ENCODE data around the gene NME7.
"Not testable (repeated sequence)": the region's sequence is repeated elsewhere in the genome, so short reads cannot be mapped to it uniquely, and the experiment has no call there.

The NME7 gene

GRCh38 chr1:169133801-169134502 is 233.6 kb downstream of the NME7 start:
- no peaks in the 10 kb centered on the region for H3K4me1 ChIP-seq (ENCODE audit: control insufficient read depth, insufficient read depth, low read length)
- H3K27ac ChIP-seq (ENCODE audit: insufficient read depth, low read depth, low read length, poor library complexity, severe bottlenecking): no peak overlapping the region
- WGBS, 2 experiments: 86 to 100% methylated on average over 1 to 2 of the region's 2 CpGs

GRCh38 chr1:169133228-169133576 is 234.4 kb downstream of the NME7 start:
- Histone ChIP-seq H3K9me3 (ENCODE audit: control insufficient read depth, low read length) (no peaks in the 10 kb centered on the region), H3K4me1 (ENCODE audit: control insufficient read depth, insufficient read depth, low read length) (no peaks in the 10 kb centered on the region), H3K27me3 (ENCODE audit: control insufficient read depth, insufficient read depth, low read length, poor library complexity, severe bottlenecking) (no peaks in the 10 kb centered on the region), H3K4me3 (ENCODE audit: insufficient read depth, low read depth, low read length) (no peak overlapping the region), H3K27ac (ENCODE audit: insufficient read depth, low read depth, low read length, poor library complexity, severe bottlenecking) (no peak overlapping the region), H3K36me3 (ENCODE audit: control insufficient read depth, insufficient read depth, low read length) (peaks cover 4% of the 10 kb centered on the region)
- 91 to 93% methylated on average over 5 of the region's 5 CpGs for WGBS, 2 experiments

More at GRCh38 chr1:169133801-169134502, 233.6 kb downstream of the NME7 start:
- no peaks in the 10 kb centered on the region for H3K9me3 ChIP-seq (ENCODE audit: control insufficient read depth, low read length)
- H3K36me3 ChIP-seq (ENCODE audit: control insufficient read depth, insufficient read depth, low read length): peaks cover 4% of the 10 kb centered on the region
- H3K27me3 ChIP-seq (ENCODE audit: control insufficient read depth, insufficient read depth, low read length, poor library complexity, severe bottlenecking): no peaks in the 10 kb centered on the region
- H3K4me3 ChIP-seq (ENCODE audit: insufficient read depth, low read depth, low read length): no peak overlapping the region

GRCh38 chr1:169132512-169133227 is 234.9 kb downstream of the NME7 start:
- H3K9me3 ChIP-seq (ENCODE audit: control insufficient read depth, low read length): no peaks in the 10 kb centered on the region
- no peak overlapping the region for H3K27ac ChIP-seq (ENCODE audit: insufficient read depth, low read depth, low read length, poor library complexity, severe bottlenecking)
- H3K4me3 ChIP-seq (ENCODE audit: insufficient read depth, low read depth, low read length): no peak overlapping the region
- no peaks in the 10 kb centered on the region for H3K27me3 ChIP-seq (ENCODE audit: control insufficient read depth, insufficient read depth, low read length, poor library complexity, severe bottlenecking)
- peaks cover 4% of the 10 kb centered on the region for H3K36me3 ChIP-seq (ENCODE audit: control insufficient read depth, insufficient read depth, low read length)
- H3K4me1 ChIP-seq (ENCODE audit: control insufficient read depth, insufficient read depth, low read length): no peaks in the 10 kb centered on the region
- WGBS, 2 experiments: 94 to 96% methylated on average over 4 of the region's 4 CpGs

GRCh38 chr1:169130683-169131082 is 236.9 kb downstream of the NME7 start:
- Histone ChIP-seq H3K36me3 (ENCODE audit: control insufficient read depth, insufficient read depth, low read length) (peaks cover 12% of the 10 kb centered on the region), H3K4me3 (ENCODE audit: insufficient read depth, low read depth, low read length) (no peak overlapping the region), H3K4me1 (ENCODE audit: control insufficient read depth, insufficient read depth, low read length) (no peaks in the 10 kb centered on the region), H3K27me3 (ENCODE audit: control insufficient read depth, insufficient read depth, low read length, poor library complexity, severe bottlenecking) (no peaks in the 10 kb centered on the region), H3K27ac (ENCODE audit: insufficient read depth, low read depth, low read length, poor library complexity, severe bottlenecking) (no peak overlapping the region), H3K9me3 (ENCODE audit: control insufficient read depth, low read length) (no peaks in the 10 kb centered on the region)
- 94 to 96% methylated on average over 4 of the region's 4 CpGs for whole genome bisulfite sequencing, 2 experiments

GRCh38 chr1:169129109-169129784 is 238.3 kb downstream of the NME7 start:
- H3K9me3 ChIP-seq (ENCODE audit: control insufficient read depth, low read length): no peaks in the 10 kb centered on the region
- H3K27me3 ChIP-seq (ENCODE audit: control insufficient read depth, insufficient read depth, low read length, poor library complexity, severe bottlenecking): no peaks in the 10 kb centered on the region
- no peak overlapping the region for H3K4me3 ChIP-seq (ENCODE audit: insufficient read depth, low read depth, low read length)
- 87 to 93% methylated on average over 6 of the region's 6 CpGs for WGBS, 2 experiments
- H3K36me3 ChIP-seq (ENCODE audit: control insufficient read depth, insufficient read depth, low read length): peaks cover 19% of the 10 kb centered on the region
- no peak overlapping the region for H3K27ac ChIP-seq (ENCODE audit: insufficient read depth, low read depth, low read length, poor library complexity, severe bottlenecking)
- H3K4me1 ChIP-seq (ENCODE audit: control insufficient read depth, insufficient read depth, low read length): no peaks in the 10 kb centered on the region

DNA sequence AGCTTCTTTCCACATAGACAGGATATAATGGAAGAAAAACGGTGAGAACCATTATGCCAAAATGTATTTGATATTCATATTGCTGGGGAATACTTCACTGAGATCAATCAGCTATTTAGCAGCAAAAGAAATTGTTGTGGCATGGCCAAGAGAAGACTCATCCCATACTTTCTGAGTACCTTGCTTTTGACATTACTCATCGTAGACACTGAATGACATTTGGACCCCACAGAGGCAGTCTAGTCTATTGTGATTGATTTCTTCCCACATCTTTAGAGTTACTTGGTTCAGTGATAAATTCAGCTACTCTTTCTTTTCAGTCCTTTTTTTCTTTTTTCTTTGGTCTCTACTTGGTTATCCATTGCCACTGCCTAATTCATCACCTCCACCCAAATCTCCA is 239.0 kb downstream of the NME7 start:
- 93% methylated on average over 2 of the region's 2 CpGs for WGBS, 2 experiments
- Histone ChIP-seq H3K4me1 (ENCODE audit: control insufficient read depth, insufficient read depth, low read length) (no peaks in the 10 kb centered on the region), H3K36me3 (ENCODE audit: control insufficient read depth, insufficient read depth, low read length) (peaks cover 19% of the 10 kb centered on the region), H3K4me3 (ENCODE audit: insufficient read depth, low read depth, low read length) (no peak overlapping the region), H3K27me3 (ENCODE audit: control insufficient read depth, insufficient read depth, low read length, poor library complexity, severe bottlenecking) (no peaks in the 10 kb centered on the region), H3K9me3 (ENCODE audit: control insufficient read depth, low read length) (no peaks in the 10 kb centered on the region), H3K27ac (ENCODE audit: insufficient read depth, low read depth, low read length, poor library complexity, severe bottlenecking) (no peak overlapping the region)

DNA sequence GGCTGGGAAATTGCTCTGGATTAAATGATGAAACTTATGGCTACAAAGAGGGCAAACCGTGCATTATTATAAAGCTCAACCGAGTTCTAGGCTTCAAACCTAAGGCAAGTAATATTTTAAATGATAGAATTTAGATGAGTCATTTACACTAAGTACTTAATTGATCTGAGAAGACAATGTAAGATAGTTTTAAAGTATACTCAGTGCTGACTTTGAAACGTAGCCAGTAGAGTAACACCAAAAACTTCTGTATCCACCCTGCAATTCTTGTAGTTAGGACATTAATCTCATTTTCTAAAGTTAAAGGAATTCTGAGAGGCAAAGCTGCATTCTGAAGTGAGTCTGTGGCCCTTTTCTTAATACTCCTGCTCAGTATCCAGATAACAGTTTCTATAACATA is 240.3 kb downstream of the NME7 start:
- Histone ChIP-seq H3K36me3 (ENCODE audit: control insufficient read depth, insufficient read depth, low read length) (peaks cover 19% of the 10 kb centered on the region), H3K9me3 (ENCODE audit: control insufficient read depth, low read length) (no peaks in the 10 kb centered on the region), H3K27ac (ENCODE audit: insufficient read depth, low read depth, low read length, poor library complexity, severe bottlenecking) (no peak overlapping the region), H3K27me3 (ENCODE audit: control insufficient read depth, insufficient read depth, low read length, poor library complexity, severe bottlenecking) (no peaks in the 10 kb centered on the region), H3K4me3 (ENCODE audit: insufficient read depth, low read depth, low read length) (no peak overlapping the region), H3K4me1 (ENCODE audit: control insufficient read depth, insufficient read depth, low read length) (no peaks in the 10 kb centered on the region)
- 97 to 100% methylated on average over 2 to 3 of the region's 3 CpGs for WGBS, 2 experiments

GRCh38 chr1:169126335-169126734 is 241.3 kb downstream of the NME7 start:
- WGBS, 2 experiments: 88 to 97% methylated on average over 3 of the region's 3 CpGs
- H3K27me3 ChIP-seq (ENCODE audit: control insufficient read depth, insufficient read depth, low read length, poor library complexity, severe bottlenecking): no peaks in the 10 kb centered on the region
- H3K4me3 ChIP-seq (ENCODE audit: insufficient read depth, low read depth, low read length): no peak overlapping the region
- peaks cover 19% of the 10 kb centered on the region for H3K36me3 ChIP-seq (ENCODE audit: control insufficient read depth, insufficient read depth, low read length)
- H3K4me1 ChIP-seq (ENCODE audit: control insufficient read depth, insufficient read depth, low read length): no peaks in the 10 kb centered on the region
- no peak overlapping the region for H3K27ac ChIP-seq (ENCODE audit: insufficient read depth, low read depth, low read length, poor library complexity, severe bottlenecking)
- H3K9me3 ChIP-seq (ENCODE audit: control insufficient read depth, low read length): no peaks in the 10 kb centered on the region

- H3K9me3 ChIP-seq (ENCODE audit: control insufficient read depth, low read length); H3K4me1 ChIP-seq (ENCODE audit: control insufficient read depth, insufficient read depth, low read length); H3K4me3 ChIP-seq (ENCODE audit: insufficient read depth, low read depth, low read length); H3K27ac ChIP-seq (ENCODE audit: insufficient read depth, low read depth, low read length, poor library complexity, severe bottlenecking); H3K27me3 ChIP-seq (ENCODE audit: control insufficient read depth, insufficient read depth, low read length, poor library complexity, severe bottlenecking): not testable (repeated sequence)
- peaks cover 19% of the 10 kb centered on the region for H3K36me3 ChIP-seq (ENCODE audit: control insufficient read depth, insufficient read depth, low read length)
- WGBS, 2 experiments: 91 to 95% methylated on average over 6 of the region's 6 CpGs
These were observed 242.0 kb downstream of the NME7 start for GRCh38 chr1:169125597-169125996.

DNA sequence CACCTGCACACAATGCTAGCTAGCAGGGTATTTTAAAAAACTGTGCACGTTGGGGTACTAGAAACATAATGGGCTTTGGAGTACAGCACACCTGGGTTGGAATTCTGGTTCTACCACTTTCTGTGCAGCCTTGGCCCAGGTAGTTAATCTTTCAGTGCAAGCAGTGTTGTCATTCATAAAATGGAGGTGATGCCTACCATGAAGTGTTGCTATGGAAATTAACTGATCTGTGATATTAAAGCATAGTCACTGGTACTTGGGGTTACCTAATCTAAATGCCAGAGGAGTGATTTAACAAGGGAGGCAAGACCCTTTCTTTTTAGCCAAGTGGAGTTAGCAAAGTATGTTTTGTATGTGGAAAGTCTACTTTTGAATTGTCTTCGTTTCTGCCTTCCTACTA is 243.1 kb downstream of the NME7 start:
- Histone ChIP-seq H3K9me3 (ENCODE audit: control insufficient read depth, low read length) (no peaks in the 10 kb centered on the region), H3K27ac (ENCODE audit: insufficient read depth, low read depth, low read length, poor library complexity, severe bottlenecking) (no peak overlapping the region), H3K4me1 (ENCODE audit: control insufficient read depth, insufficient read depth, low read length) (no peaks in the 10 kb centered on the region), H3K36me3 (ENCODE audit: control insufficient read depth, insufficient read depth, low read length) (peaks cover 15% of the 10 kb centered on the region), H3K27me3 (ENCODE audit: control insufficient read depth, insufficient read depth, low read length, poor library complexity, severe bottlenecking) (no peaks in the 10 kb centered on the region), H3K4me3 (ENCODE audit: insufficient read depth, low read depth, low read length) (no peak overlapping the region)
- WGBS, 2 experiments: 93 to 94% methylated on average over 2 of the region's 2 CpGs
